ENCODE results near the gene XIRP2. TPM values are rescaled to one million over a fixed set of nuclear protein-coding genes. Genes with fewer than 3 reads are reported as not detected.

The XIRP2 gene
- total and polyA plus RNA-seq, 4 donors = under 0.01 to 0.14 (median 0.01) TPM; not detected in 1

DNA sequence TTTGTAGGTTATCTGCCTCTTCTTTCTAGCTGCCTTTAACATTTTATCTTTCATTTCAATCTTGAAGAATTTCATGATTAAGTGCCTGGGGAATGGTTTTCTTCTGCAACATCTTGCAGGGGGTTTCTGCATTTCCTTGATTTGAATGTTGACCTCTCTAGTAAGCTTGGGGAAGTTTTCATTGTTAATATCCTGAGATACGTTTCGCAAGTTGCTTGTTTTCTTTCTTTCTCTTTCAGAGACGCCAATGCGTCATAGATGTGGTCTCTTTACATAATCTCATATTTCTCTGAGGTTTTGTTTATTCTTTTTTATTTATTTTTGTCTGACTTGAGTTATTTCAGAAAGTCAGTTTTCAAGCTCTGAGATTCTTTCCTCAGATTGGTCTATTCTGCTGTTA is 225.7 kb downstream of the XIRP2 start:
- TF ChIP-seq, protein P1, sequence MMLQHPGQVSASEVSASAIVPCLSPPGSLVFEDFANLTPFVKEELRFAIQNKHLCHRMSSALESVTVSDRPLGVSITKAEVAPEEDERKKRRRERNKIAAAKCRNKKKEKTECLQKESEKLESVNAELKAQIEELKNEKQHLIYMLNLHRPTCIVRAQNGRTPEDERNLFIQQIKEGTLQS (IDR thresholded peaks at IDR 0.05) = no peak
- TF ChIP-seq, protein P2, sequence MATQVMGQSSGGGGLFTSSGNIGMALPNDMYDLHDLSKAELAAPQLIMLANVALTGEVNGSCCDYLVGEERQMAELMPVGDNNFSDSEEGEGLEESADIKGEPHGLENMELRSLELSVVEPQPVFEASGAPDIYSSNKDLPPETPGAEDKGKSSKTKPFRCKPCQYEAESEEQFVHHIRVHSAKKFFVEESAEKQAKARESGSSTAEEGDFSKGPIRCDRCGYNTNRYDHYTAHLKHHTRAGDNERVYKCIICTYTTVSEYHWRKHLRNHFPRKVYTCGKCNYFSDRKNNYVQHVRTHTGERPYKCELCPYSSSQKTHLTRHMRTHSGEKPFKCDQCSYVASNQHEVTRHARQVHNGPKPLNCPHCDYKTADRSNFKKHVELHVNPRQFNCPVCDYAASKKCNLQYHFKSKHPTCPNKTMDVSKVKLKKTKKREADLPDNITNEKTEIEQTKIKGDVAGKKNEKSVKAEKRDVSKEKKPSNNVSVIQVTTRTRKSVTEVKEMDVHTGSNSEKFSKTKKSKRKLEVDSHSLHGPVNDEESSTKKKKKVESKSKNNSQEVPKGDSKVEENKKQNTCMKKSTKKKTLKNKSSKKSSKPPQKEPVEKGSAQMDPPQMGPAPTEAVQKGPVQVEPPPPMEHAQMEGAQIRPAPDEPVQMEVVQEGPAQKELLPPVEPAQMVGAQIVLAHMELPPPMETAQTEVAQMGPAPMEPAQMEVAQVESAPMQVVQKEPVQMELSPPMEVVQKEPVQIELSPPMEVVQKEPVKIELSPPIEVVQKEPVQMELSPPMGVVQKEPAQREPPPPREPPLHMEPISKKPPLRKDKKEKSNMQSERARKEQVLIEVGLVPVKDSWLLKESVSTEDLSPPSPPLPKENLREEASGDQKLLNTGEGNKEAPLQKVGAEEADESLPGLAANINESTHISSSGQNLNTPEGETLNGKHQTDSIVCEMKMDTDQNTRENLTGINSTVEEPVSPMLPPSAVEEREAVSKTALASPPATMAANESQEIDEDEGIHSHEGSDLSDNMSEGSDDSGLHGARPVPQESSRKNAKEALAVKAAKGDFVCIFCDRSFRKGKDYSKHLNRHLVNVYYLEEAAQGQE (IDR thresholded peaks at IDR 0.05) = no peak
- TF ChIP-seq EGR1 (IDR thresholded peaks at IDR 0.05; ENCODE audit: low read depth in 2 of 2) (no peak), TAF1 (conservative IDR thresholded peaks at IDR 0.05) (no peak), SP1 (IDR thresholded peaks at IDR 0.05) (no peak)
- TF ChIP-seq, protein P3, sequence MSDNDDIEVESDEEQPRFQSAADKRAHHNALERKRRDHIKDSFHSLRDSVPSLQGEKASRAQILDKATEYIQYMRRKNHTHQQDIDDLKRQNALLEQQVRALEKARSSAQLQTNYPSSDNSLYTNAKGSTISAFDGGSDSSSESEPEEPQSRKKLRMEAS (IDR thresholded peaks at IDR 0.05) = no peak
- no peak for DNase-seq (ENCODE audit: low spot score)
- WGBS = 76% methylated on average over 4 of the region's 4 CpGs
- Histone ChIP-seq H3K4me1 (ENCODE audit: control insufficient read depth in 4 of 4, insufficient read depth in 4 of 4, low read length in 3 of 4) (no peaks in the 10 kb centered on the region), H3K4me3 (ENCODE audit: low read depth in 1 of 3, low read length in 3 of 3) (no peak overlapping the region), H3K9me3 (ENCODE audit: control insufficient read depth in 4 of 4, low read length in 3 of 4) (no peaks in the 10 kb centered on the region), H3K9ac (ENCODE audit: low read depth in 1 of 2, low read length in 2 of 2) (no peak overlapping the region), H3K27ac (ENCODE audit: low read depth in 1 of 2, low read length in 2 of 2) (no peak overlapping the region), H3K36me3 (ENCODE audit: control insufficient read depth in 4 of 4, insufficient read depth in 3 of 4, low read depth in 1 of 4, low read length in 3 of 4) (no peaks in the 10 kb centered on the region), H3K27me3 (ENCODE audit: control insufficient read depth in 4 of 4, insufficient read depth in 4 of 4, low read length in 3 of 4) (peaks cover 0 to 3% (median 0%) of the 10 kb centered on the region in 4 donors)

DNA sequence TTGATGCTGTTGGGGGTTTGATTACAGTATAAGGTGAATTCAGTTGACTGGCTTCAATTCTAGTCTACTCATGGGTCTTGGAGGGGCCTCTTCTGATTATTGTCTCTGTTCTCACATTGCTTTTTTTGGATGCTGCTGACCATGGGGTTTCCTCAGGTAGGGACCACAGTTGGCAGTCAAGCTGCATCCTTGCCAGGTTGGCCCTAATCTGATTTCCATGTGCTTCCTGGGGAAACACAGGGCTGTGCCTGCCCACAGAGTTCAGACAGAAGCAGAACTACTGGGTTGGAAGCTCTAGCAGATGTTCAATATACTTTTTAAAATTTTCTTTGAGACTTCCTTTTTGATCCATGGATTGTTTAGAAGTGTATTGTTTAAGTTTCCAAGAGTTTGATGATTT is 227.3 kb downstream of the XIRP2 start:
- Histone ChIP-seq H3K27me3 (ENCODE audit: control insufficient read depth in 4 of 4, insufficient read depth in 4 of 4, low read length in 3 of 4) (peaks cover 0 to 3% (median 0%) of the 10 kb centered on the region in 4 donors), H3K4me1 (ENCODE audit: control insufficient read depth in 4 of 4, insufficient read depth in 4 of 4, low read length in 3 of 4) (no peaks in the 10 kb centered on the region), H3K9ac (ENCODE audit: low read depth in 1 of 2, low read length in 2 of 2) (no peak overlapping the region), H3K9me3 (ENCODE audit: control insufficient read depth in 4 of 4, low read length in 3 of 4) (no peaks in the 10 kb centered on the region), H3K36me3 (ENCODE audit: control insufficient read depth in 4 of 4, insufficient read depth in 3 of 4, low read depth in 1 of 4, low read length in 3 of 4) (no peaks in the 10 kb centered on the region), H3K27ac (ENCODE audit: low read depth in 1 of 2, low read length in 2 of 2) (no peak overlapping the region), H3K4me3 (ENCODE audit: low read depth in 1 of 3, low read length in 3 of 3) (no peak overlapping the region)
- TF ChIP-seq, protein P3 (IDR thresholded peaks at IDR 0.05) = no peak
- TF ChIP-seq, protein P2 (IDR thresholded peaks at IDR 0.05) = no peak
- TF ChIP-seq TAF1 (conservative IDR thresholded peaks at IDR 0.05) = no peak
- no peak for TF ChIP-seq GABPA (IDR thresholded peaks at IDR 0.05 in 1 of 2, conservative IDR thresholded peaks at IDR 0.05 in 1 of 2)
- no peak for TF ChIP-seq HNF4G (IDR thresholded peaks at IDR 0.05)
- no peak for TF ChIP-seq SP1 (IDR thresholded peaks at IDR 0.05)
- no peak for TF ChIP-seq EGR1 (IDR thresholded peaks at IDR 0.05; ENCODE audit: low read depth in 2 of 2)
- TF ChIP-seq, protein P1 (IDR thresholded peaks at IDR 0.05) = no peak
- TF ChIP-seq, protein P4, sequence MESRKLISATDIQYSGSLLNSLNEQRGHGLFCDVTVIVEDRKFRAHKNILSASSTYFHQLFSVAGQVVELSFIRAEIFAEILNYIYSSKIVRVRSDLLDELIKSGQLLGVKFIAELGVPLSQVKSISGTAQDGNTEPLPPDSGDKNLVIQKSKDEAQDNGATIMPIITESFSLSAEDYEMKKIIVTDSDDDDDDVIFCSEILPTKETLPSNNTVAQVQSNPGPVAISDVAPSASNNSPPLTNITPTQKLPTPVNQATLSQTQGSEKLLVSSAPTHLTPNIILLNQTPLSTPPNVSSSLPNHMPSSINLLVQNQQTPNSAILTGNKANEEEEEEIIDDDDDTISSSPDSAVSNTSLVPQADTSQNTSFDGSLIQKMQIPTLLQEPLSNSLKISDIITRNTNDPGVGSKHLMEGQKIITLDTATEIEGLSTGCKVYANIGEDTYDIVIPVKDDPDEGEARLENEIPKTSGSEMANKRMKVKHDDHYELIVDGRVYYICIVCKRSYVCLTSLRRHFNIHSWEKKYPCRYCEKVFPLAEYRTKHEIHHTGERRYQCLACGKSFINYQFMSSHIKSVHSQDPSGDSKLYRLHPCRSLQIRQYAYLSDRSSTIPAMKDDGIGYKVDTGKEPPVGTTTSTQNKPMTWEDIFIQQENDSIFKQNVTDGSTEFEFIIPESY (IDR thresholded peaks at IDR 0.05) = no peak
- TF ChIP-seq RXRA (IDR thresholded peaks at IDR 0.05) = no peak
- TF ChIP-seq FOXA1 (IDR thresholded peaks at IDR 0.05) = no peak
- no peak for TF ChIP-seq HNF4A (conservative IDR thresholded peaks at IDR 0.05)
- no peak for TF ChIP-seq YY1 (IDR thresholded peaks at IDR 0.05)
- TF ChIP-seq FOXA2 (IDR thresholded peaks at IDR 0.05) = no peak
- TF ChIP-seq NR2F2 (IDR thresholded peaks at IDR 0.05) = no peak
- TF ChIP-seq, protein P5, sequence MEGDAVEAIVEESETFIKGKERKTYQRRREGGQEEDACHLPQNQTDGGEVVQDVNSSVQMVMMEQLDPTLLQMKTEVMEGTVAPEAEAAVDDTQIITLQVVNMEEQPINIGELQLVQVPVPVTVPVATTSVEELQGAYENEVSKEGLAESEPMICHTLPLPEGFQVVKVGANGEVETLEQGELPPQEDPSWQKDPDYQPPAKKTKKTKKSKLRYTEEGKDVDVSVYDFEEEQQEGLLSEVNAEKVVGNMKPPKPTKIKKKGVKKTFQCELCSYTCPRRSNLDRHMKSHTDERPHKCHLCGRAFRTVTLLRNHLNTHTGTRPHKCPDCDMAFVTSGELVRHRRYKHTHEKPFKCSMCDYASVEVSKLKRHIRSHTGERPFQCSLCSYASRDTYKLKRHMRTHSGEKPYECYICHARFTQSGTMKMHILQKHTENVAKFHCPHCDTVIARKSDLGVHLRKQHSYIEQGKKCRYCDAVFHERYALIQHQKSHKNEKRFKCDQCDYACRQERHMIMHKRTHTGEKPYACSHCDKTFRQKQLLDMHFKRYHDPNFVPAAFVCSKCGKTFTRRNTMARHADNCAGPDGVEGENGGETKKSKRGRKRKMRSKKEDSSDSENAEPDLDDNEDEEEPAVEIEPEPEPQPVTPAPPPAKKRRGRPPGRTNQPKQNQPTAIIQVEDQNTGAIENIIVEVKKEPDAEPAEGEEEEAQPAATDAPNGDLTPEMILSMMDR (IDR thresholded peaks at IDR 0.05; ENCODE audit: low read depth, low read length, missing input control) = no peak
- DNase-seq (ENCODE audit: low spot score) = no peak

Data from liver (tissue), 9 donors.